ENCODE results near the gene PIK3CB.

DNA sequence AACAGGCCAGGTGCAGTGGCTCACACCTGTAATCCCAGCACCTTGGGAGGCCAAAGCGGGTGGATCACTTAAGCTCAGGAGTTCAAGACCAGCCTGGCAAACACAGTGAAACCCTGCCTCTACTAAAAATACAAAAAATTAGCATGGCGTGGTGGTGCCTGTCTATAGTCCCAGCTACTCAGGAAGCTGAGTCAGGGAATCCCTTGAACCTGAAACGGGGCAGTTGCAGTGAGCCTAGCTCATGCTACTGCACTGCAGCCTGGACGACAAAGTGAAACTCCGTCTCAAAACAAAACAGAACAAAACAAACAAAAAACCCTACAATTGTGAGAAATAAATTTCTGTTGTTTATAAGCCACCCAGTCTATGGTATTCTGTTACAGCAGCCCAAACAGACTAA lies 94.7 kb downstream of the PIK3CB start:
- TF ChIP-seq RAD21 (IDR thresholded peaks at IDR 0.05) (no peak), CTCF (IDR thresholded peaks at IDR 0.05; ENCODE audit: low read depth, low read length, missing input control) (no peak)

Data from liver (tissue), 3 donors.